Panc1 (cell line): ENCODE data around the gene CORO2B.

ENCODE experiments used
- REST ChIP-seq, 2 experiments: IDR thresholded peaks; 2 replicates each; pipeline ENCODE4 v1.6.1; 2011 to 2012; ENCODE audit warnings: low read depth in 2 of 2, control low read depth in 1 of 2, low read length in 1 of 2, mild to moderate bottlenecking in 1 of 2, moderate library complexity in 1 of 2; ENCODE audit not compliant: insufficient read depth in 1 of 2
- TF ChIP-seq, protein P1 (sequence below): fragments of 450-650 bp; IDR thresholded peaks from 2 replicates; pipeline ENCODE4 v1.5.1; 2017; ENCODE audit warnings: mild to moderate bottlenecking

GRCh38 chr15:68655686-68656437, 77.1 kb downstream of the CORO2B start:
- TF ChIP-seq, protein P1, sequence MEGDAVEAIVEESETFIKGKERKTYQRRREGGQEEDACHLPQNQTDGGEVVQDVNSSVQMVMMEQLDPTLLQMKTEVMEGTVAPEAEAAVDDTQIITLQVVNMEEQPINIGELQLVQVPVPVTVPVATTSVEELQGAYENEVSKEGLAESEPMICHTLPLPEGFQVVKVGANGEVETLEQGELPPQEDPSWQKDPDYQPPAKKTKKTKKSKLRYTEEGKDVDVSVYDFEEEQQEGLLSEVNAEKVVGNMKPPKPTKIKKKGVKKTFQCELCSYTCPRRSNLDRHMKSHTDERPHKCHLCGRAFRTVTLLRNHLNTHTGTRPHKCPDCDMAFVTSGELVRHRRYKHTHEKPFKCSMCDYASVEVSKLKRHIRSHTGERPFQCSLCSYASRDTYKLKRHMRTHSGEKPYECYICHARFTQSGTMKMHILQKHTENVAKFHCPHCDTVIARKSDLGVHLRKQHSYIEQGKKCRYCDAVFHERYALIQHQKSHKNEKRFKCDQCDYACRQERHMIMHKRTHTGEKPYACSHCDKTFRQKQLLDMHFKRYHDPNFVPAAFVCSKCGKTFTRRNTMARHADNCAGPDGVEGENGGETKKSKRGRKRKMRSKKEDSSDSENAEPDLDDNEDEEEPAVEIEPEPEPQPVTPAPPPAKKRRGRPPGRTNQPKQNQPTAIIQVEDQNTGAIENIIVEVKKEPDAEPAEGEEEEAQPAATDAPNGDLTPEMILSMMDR = no peak
- TF ChIP-seq REST (IDR thresholded peaks at IDR 0.05; ENCODE audit: insufficient read depth in 1 of 2, low read depth in 2 of 2, low read length in 1 of 2) = no peak
